T-helper 9 cell (primary cell): ENCODE results near the gene BUB1B.

Experiments used
- DNase-seq: peaks from one replicate; pipeline ENCODE4 v3.0.0-alpha.2; 2020

Gene BUB1B

GRCh38 chr15:40192942-40193341 lies 32.1 kb downstream of the BUB1B start:
- DNase-seq, result no peak

- no peak for DNase-seq
Observed at GRCh38 chr15:40197434-40197833, 36.6 kb downstream of the BUB1B start.

GRCh38 chr15:40198355-40199085 lies 37.7 kb downstream of the BUB1B start:
- DNase-seq, result no peak

GRCh38 chr15:40204100-40204499 lies 43.2 kb downstream of the BUB1B start:
- DNase-seq, result no peak

DNA sequence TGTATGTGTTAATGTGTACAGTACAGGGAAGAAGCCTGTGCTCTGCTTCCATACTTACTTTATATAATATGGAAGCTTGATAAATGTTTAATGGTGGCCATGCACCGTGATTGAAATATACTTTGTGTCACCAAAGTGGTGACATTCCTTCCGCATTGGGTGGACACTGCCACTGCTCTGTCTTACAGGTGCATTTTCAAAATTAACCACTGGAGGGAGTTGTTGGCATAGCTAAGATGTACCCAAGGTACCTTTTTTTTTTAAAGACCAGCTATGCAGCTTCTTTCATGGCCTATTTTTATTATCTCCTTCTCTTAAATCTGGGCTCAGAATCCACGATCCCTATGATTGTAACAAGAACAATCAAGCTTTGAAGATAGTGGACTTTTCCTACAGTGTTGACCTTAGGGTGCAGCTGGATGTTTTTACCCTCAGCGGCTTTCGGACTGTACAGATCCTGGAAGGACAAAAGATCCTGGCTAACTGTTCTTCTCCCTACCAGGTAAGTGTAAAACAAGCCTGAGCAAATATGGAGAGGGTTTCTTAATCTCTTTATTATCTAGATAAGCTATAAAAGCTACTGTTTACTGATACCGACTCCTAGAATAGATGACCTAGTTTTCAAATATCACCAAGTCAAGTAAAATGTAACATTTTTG lies 56.4 kb downstream of the BUB1B start:
- no peak for DNase-seq

GRCh38 chr15:40219801-40220200 lies 58.9 kb downstream of the BUB1B start:
- DNase-seq, result no peak

DNA sequence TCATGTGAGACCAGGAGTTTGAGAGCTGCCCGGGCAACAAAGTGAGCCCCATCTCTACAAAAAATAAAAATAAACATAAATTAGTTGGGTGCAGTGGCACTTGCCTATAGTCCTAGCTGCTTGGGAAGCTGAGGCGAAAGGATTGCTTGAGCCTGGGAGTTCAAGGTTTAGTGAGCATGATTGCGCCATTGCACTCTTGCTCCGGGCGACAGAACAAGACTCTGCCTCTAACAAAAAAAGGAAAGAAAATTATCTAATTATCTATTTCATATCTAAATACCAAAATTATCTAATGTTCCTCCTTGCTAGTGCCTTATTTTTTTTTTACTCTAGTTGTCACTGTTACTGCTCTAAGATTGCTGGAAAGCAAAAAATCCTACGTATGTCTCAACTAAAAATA lies 61.3 kb downstream of the BUB1B start:
- DNase-seq, result no peak

GRCh38 chr15:40226736-40227135 lies 65.9 kb downstream of the BUB1B start:
- DNase-seq, result no peak

- no peak for DNase-seq
Observed at GRCh38 chr15:40229316-40229715, 68.4 kb downstream of the BUB1B start.

DNA sequence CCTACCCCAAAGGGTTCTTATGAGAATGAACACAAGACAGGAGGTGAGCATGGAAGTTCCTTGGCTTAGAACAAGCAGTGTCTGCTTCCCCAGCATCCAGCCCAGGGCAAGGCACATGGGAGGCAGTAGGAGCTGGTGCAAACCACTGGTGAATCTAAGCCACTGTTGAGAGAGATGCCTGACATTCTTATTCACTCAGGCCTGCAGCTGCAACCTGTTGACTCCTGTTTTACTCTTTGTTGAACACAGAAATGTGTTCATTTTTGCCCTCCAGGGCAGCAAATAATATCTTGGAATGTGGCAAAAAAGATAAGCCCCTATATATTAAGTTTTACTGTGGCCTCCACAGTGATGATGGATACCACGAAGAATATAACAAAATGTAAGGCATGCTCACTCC lies 69.1 kb downstream of the BUB1B start:
- DNase-seq, result no peak

- DNase-seq, result no peak
Observed at GRCh38 chr15:40232625-40233070, 71.8 kb downstream of the BUB1B start.

GRCh38 chr15:40233727-40234577 lies 73.1 kb downstream of the BUB1B start:
- no peak for DNase-seq

DNA sequence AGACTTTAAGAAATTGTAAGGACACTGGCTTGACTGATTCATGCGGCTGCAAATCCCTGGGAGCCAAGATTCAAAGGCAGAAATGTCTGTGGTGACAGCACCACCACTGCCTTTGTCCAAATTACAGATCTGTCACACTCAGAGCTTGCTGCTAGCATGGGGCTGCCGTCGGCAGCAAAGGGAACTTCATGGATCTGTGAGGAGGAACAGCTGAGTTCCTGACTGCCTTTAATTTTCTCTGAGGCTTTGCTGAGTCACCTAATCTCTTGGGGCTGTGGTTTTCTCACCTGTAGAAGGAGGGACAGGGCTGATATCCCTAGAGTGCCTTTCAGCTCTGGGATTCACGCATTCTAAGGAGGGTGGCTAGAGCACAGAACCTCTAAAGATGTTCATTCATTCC lies 73.9 kb downstream of the BUB1B start:
- DNase-seq, result no peak

DNA sequence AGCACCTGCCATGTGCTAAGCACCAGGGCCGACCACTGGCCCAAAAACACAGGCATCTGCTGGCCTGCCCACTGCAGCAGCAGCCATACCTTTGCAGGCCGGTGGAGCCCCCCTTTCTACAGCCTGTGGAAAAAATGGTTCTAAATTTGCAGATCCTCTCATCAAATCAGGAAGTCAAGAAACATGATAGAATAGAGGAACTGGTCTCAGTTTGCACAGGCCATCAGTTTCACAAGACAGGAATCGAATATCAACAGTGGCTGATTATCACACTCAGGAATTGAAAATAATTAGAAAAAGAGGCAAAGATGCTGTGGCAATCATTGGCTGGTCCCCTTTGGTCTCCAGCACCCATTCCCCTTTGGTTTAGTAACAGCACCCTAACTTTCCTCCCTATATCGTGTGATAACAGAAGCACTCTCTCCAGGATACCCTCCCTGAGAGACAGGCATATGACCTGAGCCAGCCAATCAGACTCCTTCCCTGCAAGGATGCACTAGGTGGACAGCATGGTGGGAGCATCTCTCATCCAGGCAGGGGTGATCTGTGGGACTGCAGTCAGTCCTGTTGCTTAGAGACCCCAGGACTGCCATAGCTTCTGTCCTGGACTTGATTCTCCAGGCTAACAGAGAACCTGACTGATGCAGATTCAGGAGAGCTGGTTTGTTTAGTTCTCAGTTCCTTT lies 74.5 kb downstream of the BUB1B start:
- no peak for DNase-seq

DNA sequence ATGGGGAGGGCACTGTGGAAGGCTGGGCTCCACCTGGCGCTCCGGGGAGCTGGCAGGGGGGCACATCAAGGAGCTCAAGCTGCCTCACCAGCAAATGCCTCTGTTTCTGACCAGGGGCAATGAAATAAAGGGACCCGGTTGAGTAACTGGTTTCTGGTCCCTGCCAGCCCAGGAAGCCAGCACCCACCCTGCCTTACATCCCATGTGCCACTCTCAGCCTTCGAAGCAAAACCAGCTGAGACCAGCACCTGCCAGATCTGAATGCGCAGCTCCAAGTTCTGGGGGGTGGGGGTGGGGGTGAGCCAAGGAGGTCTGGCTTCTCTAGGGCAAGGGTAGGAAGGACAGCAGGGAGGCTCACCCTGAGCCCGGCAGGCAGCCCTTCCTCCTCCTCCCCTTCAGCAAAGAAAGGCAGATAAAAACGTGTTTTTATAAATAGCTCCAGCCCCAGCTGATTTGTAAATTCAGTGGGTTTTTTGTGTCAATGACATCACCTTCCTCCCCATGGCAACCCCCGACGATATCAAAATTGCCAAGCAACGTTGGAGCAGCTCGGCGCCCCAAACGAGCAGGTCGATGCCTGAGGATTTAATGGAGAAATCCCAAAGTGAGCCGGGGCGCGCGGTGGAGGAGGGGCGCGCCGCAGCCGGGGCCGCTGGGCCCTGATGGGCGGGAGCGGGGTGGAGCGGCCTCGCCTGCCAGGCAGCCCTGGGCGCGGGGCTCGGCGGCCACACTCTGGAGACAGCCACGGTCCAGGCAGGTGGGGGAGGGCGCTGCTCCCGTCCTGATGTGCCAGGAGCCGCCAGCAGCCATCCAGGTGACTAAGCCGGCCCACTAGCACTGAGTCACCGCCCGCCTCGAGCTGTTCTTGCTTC lies 77.9 kb downstream of the BUB1B start, which contains the start of gene PAK6:
Gene PAK6 (plus strand): TSS at position 532 of the 872 bp plus-strand sequence. CDS start 25,723 bp downstream, outside the sequence.
- DNase-seq, result no peak

DNA sequence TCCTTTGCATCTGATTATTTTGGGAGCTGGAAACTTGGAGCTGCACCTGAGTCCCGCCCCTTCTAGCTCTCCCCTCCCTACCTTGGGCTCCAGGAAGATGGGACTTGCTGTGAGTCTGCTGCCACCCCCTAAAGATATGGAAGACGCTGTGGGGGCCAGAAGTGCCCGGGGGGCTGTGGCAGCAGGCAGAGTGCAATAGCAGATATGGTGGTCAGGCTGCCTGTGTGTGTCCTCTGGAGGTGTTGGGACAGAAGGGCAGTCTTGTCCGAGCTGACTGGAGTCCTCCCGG lies 78.5 kb downstream of the BUB1B start:
- DNase-seq, result no peak

DNA sequence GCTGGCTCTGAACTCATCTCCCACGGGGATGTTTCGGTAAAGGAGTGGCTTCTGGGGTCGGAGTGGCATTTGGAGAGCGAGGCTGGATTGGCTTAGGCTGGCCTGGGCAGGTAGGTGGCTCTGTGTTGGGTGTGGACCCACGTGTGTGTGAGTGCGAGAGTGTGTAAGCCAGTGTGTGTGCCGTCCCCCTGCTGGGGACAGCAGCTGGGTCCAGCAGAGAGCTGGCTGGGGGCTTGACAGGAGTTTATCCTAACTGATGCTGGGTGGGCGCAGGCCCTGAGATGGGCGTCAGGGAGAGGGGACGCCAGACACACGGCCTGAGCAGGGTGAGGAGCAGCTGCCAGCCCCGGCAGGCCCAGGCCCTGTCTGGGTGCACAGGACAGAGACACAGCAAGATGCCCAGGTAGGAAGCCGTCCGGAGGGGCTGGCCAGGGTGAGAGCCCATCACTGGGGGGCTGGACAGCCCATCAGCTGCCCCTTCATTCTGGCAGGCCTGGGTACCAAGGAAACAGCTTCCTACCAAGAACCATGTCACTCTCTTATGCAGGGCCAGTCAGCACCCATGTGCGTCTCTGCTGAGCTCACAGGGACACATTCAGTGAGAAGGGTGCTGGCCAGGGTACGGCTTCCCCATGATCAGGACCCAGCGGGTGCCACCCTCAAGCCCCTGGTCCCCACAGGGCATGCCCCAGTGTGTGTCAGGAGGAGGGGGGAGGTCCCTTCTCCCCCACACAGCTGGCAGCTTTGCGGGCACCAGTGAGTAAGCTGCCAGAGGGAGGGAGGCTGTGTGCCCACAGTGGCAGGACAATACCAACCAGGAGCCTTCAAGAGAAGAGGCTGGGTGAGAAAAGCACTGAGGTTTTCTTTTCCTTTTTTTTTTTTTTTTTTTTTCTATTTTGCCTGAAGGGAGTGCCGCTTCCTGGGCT lies 79.1 kb downstream of the BUB1B start:
- DNase-seq, result no peak

- no peak for DNase-seq
Observed at GRCh38 chr15:40240619-40241221, 79.9 kb downstream of the BUB1B start.

- DNase-seq, result no peak
Observed at GRCh38 chr15:40241269-40242212, 80.7 kb downstream of the BUB1B start.
